ENCODE measurements around the gene EFNB2.

DNA sequence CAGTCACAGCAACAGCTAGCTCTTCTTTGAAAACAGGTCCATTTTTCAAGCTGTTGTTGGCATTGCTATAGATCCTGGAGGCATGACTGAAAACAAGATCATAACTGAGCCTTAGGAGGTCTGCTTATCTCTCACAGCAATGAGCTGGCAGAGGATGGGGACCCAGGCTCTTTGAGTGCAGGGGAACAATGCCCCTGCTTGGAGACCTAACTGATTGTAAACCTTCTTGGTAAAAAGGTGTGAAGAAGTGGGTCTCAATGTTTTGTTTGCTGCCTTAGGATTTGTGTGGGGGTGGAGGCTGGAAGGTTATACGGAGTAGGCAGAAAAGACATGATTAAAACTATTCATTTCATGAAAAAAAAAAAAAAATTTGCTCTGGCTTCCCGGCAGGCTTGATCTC lies 94.6 kb downstream of the EFNB2 start:
- TF ChIP-seq, protein P1, sequence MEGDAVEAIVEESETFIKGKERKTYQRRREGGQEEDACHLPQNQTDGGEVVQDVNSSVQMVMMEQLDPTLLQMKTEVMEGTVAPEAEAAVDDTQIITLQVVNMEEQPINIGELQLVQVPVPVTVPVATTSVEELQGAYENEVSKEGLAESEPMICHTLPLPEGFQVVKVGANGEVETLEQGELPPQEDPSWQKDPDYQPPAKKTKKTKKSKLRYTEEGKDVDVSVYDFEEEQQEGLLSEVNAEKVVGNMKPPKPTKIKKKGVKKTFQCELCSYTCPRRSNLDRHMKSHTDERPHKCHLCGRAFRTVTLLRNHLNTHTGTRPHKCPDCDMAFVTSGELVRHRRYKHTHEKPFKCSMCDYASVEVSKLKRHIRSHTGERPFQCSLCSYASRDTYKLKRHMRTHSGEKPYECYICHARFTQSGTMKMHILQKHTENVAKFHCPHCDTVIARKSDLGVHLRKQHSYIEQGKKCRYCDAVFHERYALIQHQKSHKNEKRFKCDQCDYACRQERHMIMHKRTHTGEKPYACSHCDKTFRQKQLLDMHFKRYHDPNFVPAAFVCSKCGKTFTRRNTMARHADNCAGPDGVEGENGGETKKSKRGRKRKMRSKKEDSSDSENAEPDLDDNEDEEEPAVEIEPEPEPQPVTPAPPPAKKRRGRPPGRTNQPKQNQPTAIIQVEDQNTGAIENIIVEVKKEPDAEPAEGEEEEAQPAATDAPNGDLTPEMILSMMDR (IDR thresholded peaks at IDR 0.05): no peak
- TF ChIP-seq POLR2A (IDR thresholded peaks at IDR 0.05): no peak
